Left lung (tissue), 10 donors: ENCODE results near the gene UBASH3A. TPM values are rescaled to one million over a fixed set of nuclear protein-coding genes. Genes with fewer than 3 reads are reported as not detected.
A peak's percentile ranks its signal among the peaks of the same experiment; 100 is the strongest.

Experiments
- ATAC-seq: fragments of 200-7000 bp; cut with Tn5 transposase; one replicate; pipeline ENCODE4 v1.9.1; 2020; ENCODE audit warnings: moderate library complexity
- DNase-seq, 4 donors: peaks; one replicate each; pipeline ENCODE4 v3.0.0-alpha.2; 2013 to 2020
- H3K27ac ChIP-seq, 2 donors: fragments of 200-600 bp; sonication (generic) in 1 of 2; one replicate each; pipeline versions ENCODE4 v1.5.0 to v1.8.0; 2020 to 2021
- H3K27me3 ChIP-seq, 2 donors: fragments of 200-600 bp; sonication (generic) in 1 of 2; one replicate each; pipeline versions ENCODE4 v1.5.0 to v1.8.0; 2020 to 2021
- H3K36me3 ChIP-seq, 2 donors: fragments of 200-600 bp; sonication (generic) in 1 of 2; one replicate each; pipeline versions ENCODE4 v1.5.0 to v1.8.0; 2020 to 2021
- H3K4me1 ChIP-seq, 2 donors: fragments of 200-600 bp; one replicate each; pipeline ENCODE4 v1.8.0; 2021
- H3K4me3 ChIP-seq, 2 donors: fragments of 200-600 bp; sonication (generic) in 1 of 2; one replicate each; pipeline versions ENCODE4 v1.5.0 to v1.8.0; 2020 to 2021; ENCODE audit warnings: mild to moderate bottlenecking in 1 of 2
- H3K9me3 ChIP-seq, 2 donors: fragments of 200-600 bp; sonication (generic) in 1 of 2; one replicate each; pipeline versions ENCODE4 v1.5.0 to v1.8.0; 2020 to 2021
- CTCF ChIP-seq, 2 donors: fragments of 200-600 bp; sonication (generic) in 1 of 2; IDR thresholded peaks; one replicate each; pipeline versions ENCODE4 v1.5.0 to v1.8.0; 2021; ENCODE audit warnings: antibody characterized with exemption in 2 of 2
- intact Hi-C, 2 donors: fragments of 100-400 bp; cut with DNase I; formaldehyde crosslinking; loops; one replicate each; pipeline versions ENCODE4 v1.11.2 to v1.14.2; 2022
- polyA plus RNA-seq, 6 donors: library from polyadenylated mRNA; unstranded; fragments of 120-200 nt; gene quantifications; one replicate each; pipeline ENCODE4 v1.2.1, GENCODE V29; 2013; ENCODE audit not compliant: insufficient read length in 6 of 6
- total RNA-seq, 2 donors: library from RNA; stranded (reverse); fragmentation: NEBNext Ultra II Directional; extraction: Animal tissue kit (Norgen Biotek cat#: 25700); gene quantifications; one replicate each; pipeline ENCODE4 v1.2.1, GENCODE V29; 2021
- donor health status: DM: no; HTN: yes; CAD: no.
- donor health status: DM: no; HTN: no; CAD: no.

Gene UBASH3A
- total and polyA plus RNA-seq, 8 donors, result 0.08 to 1.3 (median 0.24) TPM

DNA sequence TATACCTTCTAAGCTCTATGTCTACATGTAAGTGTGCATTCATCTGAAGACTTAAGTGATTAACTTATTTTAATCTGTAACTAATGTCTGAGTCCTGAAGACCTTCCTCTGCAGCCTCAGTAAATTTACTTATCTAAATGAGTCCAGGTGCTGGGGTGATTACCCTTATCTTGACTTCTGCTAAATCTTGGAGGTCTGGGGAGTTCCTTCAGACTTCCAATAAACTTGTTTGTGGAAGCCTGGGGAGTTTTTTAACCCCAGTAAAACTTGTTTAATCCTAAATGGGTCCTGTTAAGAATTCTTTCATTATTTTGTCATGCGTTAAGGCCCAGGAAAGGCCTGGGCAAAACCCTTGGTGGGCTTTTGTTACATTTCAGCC is 55.4 kb downstream of the UBASH3A start:
- Histone ChIP-seq H3K9me3 (no peaks in the 10 kb centered on the region), H3K4me3 (no peak overlapping the region), H3K27ac (no peak overlapping the region), H3K27me3 (no peaks in the 10 kb centered on the region), H3K4me1 (no peaks in the 10 kb centered on the region), H3K36me3 (no peaks in the 10 kb centered on the region)
- intact Hi-C loops, result no loop called here
- DNase-seq (no peak), ATAC-seq (no peak)
- TF ChIP-seq CTCF (IDR thresholded peaks at IDR 0.05), result no peak

- ATAC-seq (no peak), DNase-seq (no peak)
- H3K27ac ChIP-seq, result no peak overlapping the region
- peaks cover 0 to under 1% of the 10 kb centered on the region in 2 donors for H3K4me1 ChIP-seq
- TF ChIP-seq CTCF (IDR thresholded peaks at IDR 0.05), result no peak
- H3K27me3 ChIP-seq, result no peaks in the 10 kb centered on the region
- intact Hi-C loops, result no loop called here
- no peak overlapping the region for H3K4me3 ChIP-seq
- H3K9me3 ChIP-seq, result no peaks in the 10 kb centered on the region
- no peaks in the 10 kb centered on the region for H3K36me3 ChIP-seq
Observed at GRCh38 chr21:42459546-42460215, 56.0 kb downstream of the UBASH3A start.

GRCh38 chr21:42460391-42461184 is 56.9 kb downstream of the UBASH3A start:
- intact Hi-C loops, result no loop called here
- TF ChIP-seq CTCF (IDR thresholded peaks at IDR 0.05), result no peak
- Histone ChIP-seq H3K27me3 (no peaks in the 10 kb centered on the region), H3K4me3 (no peak overlapping the region), H3K36me3 (no peaks in the 10 kb centered on the region), H3K9me3 (no peaks in the 10 kb centered on the region), H3K4me1 (peaks cover 0 to 10% of the 10 kb centered on the region in 2 donors), H3K27ac (no peak overlapping the region)
- ATAC-seq (no peak), DNase-seq (peak in 1 of 4 donors; percentile 50)

DNA sequence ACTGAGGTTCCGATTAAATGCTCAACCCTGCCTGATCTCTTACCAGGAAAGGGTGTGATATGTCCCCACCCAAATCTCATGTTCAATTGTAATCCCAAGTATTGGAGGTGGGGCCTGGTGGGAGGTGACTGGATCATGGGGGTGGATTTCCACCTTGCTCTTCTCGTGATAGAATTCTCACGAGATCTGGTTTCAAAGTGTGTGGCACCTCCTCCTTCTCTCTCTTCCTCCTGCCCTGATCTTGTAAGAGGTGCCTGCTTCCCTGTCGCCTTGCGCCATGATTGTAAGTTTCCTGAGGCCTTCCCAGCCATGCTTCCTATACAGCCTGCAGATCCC is 57.5 kb downstream of the UBASH3A start:
- Histone ChIP-seq H3K36me3 (no peaks in the 10 kb centered on the region), H3K4me3 (no peak overlapping the region), H3K27me3 (no peaks in the 10 kb centered on the region), H3K9me3 (no peaks in the 10 kb centered on the region), H3K4me1 (peaks cover 0 to 12% of the 10 kb centered on the region in 2 donors), H3K27ac (no peak overlapping the region)
- TF ChIP-seq CTCF (IDR thresholded peaks at IDR 0.05), result no peak
- ATAC-seq, result no peak
- intact Hi-C loops, result no loop called here
- no peak for DNase-seq
